ENCODE results near the gene FSTL5.

The FSTL5 gene

GRCh38 chr4:161444626-161445025 lies 719.2 kb downstream of the FSTL5 start:
- no peak overlapping the region for H3K27ac ChIP-seq
- ChIA-PET CTCF (no interaction called here), POLR2A (ENCODE audit: low non-redundant PET) (no interaction called here)
- TF ChIP-seq CTCF (conservative IDR thresholded peaks at IDR 0.05; ENCODE audit: low read depth) = no peak
- no peak for DNase-seq (ENCODE audit: low spot score)

- H3K27ac ChIP-seq = no peak overlapping the region
- POLR2A ChIA-PET (ENCODE audit: low non-redundant PET) = no interaction called here
- CTCF ChIA-PET = interaction anchor here (0.6 kb wide), 1 partner anchor 25 kb away, joined by 5 read pairs; no protein-coding TSS in a partner anchor
- DNase-seq (ENCODE audit: low spot score) = no peak
- TF ChIP-seq CTCF (conservative IDR thresholded peaks at IDR 0.05; ENCODE audit: low read depth) = no peak
Observed at GRCh38 chr4:161442921-161443320, 720.9 kb downstream of the FSTL5 start.

GRCh38 chr4:161438096-161438495 lies 725.7 kb downstream of the FSTL5 start:
- no peak for TF ChIP-seq CTCF (conservative IDR thresholded peaks at IDR 0.05; ENCODE audit: low read depth)
- CTCF ChIA-PET = no interaction called here

GRCh38 chr4:161428180-161428965 lies 735.4 kb downstream of the FSTL5 start:
- H3K27ac ChIP-seq = no peak overlapping the region
- ChIA-PET CTCF (no interaction called here), POLR2A (ENCODE audit: low non-redundant PET) (no interaction called here)
- no peak for TF ChIP-seq CTCF (conservative IDR thresholded peaks at IDR 0.05; ENCODE audit: low read depth)
- DNase-seq (ENCODE audit: low spot score) = no peak

More at GRCh38 chr4:161438096-161438495, 725.7 kb downstream of the FSTL5 start:
- DNase-seq (ENCODE audit: low spot score) = no peak
- H3K27ac ChIP-seq = no peak overlapping the region
- POLR2A ChIA-PET (ENCODE audit: low non-redundant PET) = no interaction called here

GRCh38 chr4:161419822-161420221 lies 744.0 kb downstream of the FSTL5 start:
- TF ChIP-seq CTCF (conservative IDR thresholded peaks at IDR 0.05; ENCODE audit: low read depth) = no peak
- H3K27ac ChIP-seq = no peak overlapping the region
- no peak for DNase-seq (ENCODE audit: low spot score)
- ChIA-PET CTCF (no interaction called here), POLR2A (ENCODE audit: low non-redundant PET) (no interaction called here)

GRCh38 chr4:161411901-161412300 lies 751.9 kb downstream of the FSTL5 start:
- CTCF ChIA-PET = no interaction called here
- DNase-seq (ENCODE audit: low spot score) = no peak
- no peak overlapping the region for H3K27ac ChIP-seq
- POLR2A ChIA-PET (ENCODE audit: low non-redundant PET) = no interaction called here
- TF ChIP-seq CTCF (conservative IDR thresholded peaks at IDR 0.05; ENCODE audit: low read depth) = no peak
